ENCODE results near the gene POLN.
"Not testable (repeated sequence)": the region's sequence is repeated elsewhere in the genome, so short reads cannot be mapped to it uniquely, and the experiment has no call there.

Gene POLN

GRCh38 chr4:2275044-2275397 is 33.1 kb upstream of the POLN start:
- DNase-seq = not testable (repeated sequence)

- no peak for DNase-seq
These were observed 32.6 kb upstream of the POLN start for GRCh38 chr4:2274320-2275043.

- DNase-seq = no peak
These were observed 31.9 kb upstream of the POLN start for GRCh38 chr4:2273657-2274319.

- DNase-seq = no peak
These were observed 31.3 kb upstream of the POLN start for GRCh38 chr4:2273221-2273620.

GRCh38 chr4:2272828-2273120 is 30.9 kb upstream of the POLN start:
- no peak for DNase-seq

- DNase-seq = peak; percentile 30 to 36
These were observed 30.3 kb upstream of the POLN start for GRCh38 chr4:2272026-2272827.

- no peak for DNase-seq
These were observed 29.5 kb upstream of the POLN start for GRCh38 chr4:2271279-2272025.

- DNase-seq = no peak
These were observed 28.6 kb upstream of the POLN start for GRCh38 chr4:2270341-2271165.

GRCh38 chr4:2269618-2270163 is 27.8 kb upstream of the POLN start:
- no peak for DNase-seq

GRCh38 chr4:2269206-2269531 is 27.2 kb upstream of the POLN start:
- DNase-seq = no peak

- DNase-seq = no peak
These were observed 26.7 kb upstream of the POLN start for GRCh38 chr4:2268357-2269205.

- DNase-seq = no peak
These were observed 25.9 kb upstream of the POLN start for GRCh38 chr4:2267841-2268240.

GRCh38 chr4:2267320-2267811 is 25.4 kb upstream of the POLN start:
- no peak for DNase-seq

- no peak for DNase-seq
These were observed 24.9 kb upstream of the POLN start for GRCh38 chr4:2266821-2267220.

GRCh38 chr4:2266181-2266580 is 24.3 kb upstream of the POLN start:
- peak; percentile 6 to 43 for DNase-seq

GRCh38 chr4:2265113-2266110 is 23.5 kb upstream of the POLN start:
- DNase-seq = no peak

GRCh38 chr4:2264481-2265041 is 22.6 kb upstream of the POLN start:
- no peak for DNase-seq

GRCh38 chr4:2263926-2264321 is 22.0 kb upstream of the POLN start:
- no peak for DNase-seq

- no peak for DNase-seq
These were observed 21.0 kb upstream of the POLN start for GRCh38 chr4:2262944-2263250.
